ENCODE results near the gene SYNM. TPM values are rescaled to one million over a fixed set of nuclear protein-coding genes. Genes with fewer than 3 reads are reported as not detected.
"Not testable (repeated sequence)": the region's sequence is repeated elsewhere in the genome, so short reads cannot be mapped to it uniquely, and the experiment has no call there.

SYNM gene
- total RNA-seq, 1 experiment from 2014 or later = 2.6 TPM

DNA sequence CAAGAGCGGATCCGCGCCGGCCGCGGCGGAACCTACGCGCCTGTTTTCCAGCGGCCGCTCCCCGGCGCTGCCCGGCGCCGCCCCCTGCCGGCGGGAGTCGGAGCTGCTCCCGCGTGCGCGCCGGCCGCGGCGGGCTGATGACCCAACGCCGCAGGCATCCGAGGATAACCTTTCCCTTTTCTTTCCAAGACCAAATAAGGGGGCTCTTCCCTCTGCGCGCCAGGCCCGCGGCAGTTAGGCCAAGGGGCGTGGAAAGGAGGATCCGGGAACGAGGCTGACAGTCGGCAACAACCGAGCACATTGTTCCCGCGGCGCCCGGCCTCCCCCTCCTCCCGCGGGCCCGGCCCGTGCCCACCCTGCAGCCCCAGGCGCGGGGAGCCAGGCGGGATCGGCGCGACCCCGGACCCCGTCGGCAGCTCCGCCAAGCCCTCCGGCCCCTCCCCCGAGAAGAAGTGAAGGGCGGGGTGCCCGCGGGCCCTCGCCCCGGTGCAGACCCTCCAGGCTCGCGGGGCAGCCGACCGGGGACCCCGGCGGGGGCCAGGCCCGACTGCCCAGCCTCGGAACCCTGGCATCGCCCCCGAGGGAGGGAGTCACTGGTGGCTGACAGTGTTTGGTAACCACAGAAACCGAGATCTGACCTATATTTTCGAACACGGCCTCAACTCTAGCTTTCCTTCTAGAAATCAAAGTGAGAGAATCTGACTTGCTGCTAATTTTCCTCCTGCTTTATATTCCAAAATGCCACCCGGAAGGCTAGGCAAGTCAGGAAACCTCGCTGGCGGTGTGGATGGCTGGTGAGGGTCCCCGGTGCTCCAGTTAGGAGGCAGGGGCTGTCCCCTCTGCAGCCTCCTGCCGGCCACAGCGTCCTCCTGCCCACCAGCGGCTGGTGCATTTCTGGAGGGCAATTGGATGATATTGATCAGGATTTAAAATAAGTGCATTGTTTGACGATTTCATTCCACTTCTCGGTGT lies 45.6 kb upstream of the SYNM start:
- peak; percentile 80 for DNase-seq (ENCODE audit: low spot score)
- ChIA-PET POLR2A (ENCODE audit: low non-redundant PET) (no interaction called here), CTCF (interaction anchor here (0.6 to 1.1 kb wide), 2 partner anchors 17 to 185 kb away, joined by 3 to 5 read pairs; no protein-coding TSS in a partner anchor)
- peak overlapping the region; percentile 50 for H3K27ac ChIP-seq (ENCODE audit: low read depth, low read length, poor library complexity, severe bottlenecking)
- H3K9me3 ChIP-seq (ENCODE audit: low read depth, low read length, poor library complexity, severe bottlenecking) = no peaks in the 10 kb centered on the region
- no peaks in the 10 kb centered on the region for H3K4me1 ChIP-seq (ENCODE audit: insufficient read depth, low read length, poor library complexity, severe bottlenecking)
- no TSS peak for BruUV-seq (replicated peaks)
- no peaks in the 10 kb centered on the region for H3K36me3 ChIP-seq (ENCODE audit: insufficient read depth, low read length, poor library complexity, severe bottlenecking)
- peak overlapping the region; percentile 70 for H3K4me3 ChIP-seq (ENCODE audit: low read depth, low read length, poor library complexity, severe bottlenecking)
- no peak for TF ChIP-seq EZH2 (IDR thresholded peaks at IDR 0.05; ENCODE audit: borderline replicate concordance, low read depth, low read length, poor library complexity, severe bottlenecking)
- TF ChIP-seq, protein P1, sequence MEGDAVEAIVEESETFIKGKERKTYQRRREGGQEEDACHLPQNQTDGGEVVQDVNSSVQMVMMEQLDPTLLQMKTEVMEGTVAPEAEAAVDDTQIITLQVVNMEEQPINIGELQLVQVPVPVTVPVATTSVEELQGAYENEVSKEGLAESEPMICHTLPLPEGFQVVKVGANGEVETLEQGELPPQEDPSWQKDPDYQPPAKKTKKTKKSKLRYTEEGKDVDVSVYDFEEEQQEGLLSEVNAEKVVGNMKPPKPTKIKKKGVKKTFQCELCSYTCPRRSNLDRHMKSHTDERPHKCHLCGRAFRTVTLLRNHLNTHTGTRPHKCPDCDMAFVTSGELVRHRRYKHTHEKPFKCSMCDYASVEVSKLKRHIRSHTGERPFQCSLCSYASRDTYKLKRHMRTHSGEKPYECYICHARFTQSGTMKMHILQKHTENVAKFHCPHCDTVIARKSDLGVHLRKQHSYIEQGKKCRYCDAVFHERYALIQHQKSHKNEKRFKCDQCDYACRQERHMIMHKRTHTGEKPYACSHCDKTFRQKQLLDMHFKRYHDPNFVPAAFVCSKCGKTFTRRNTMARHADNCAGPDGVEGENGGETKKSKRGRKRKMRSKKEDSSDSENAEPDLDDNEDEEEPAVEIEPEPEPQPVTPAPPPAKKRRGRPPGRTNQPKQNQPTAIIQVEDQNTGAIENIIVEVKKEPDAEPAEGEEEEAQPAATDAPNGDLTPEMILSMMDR (conservative IDR thresholded peaks at IDR 0.05; ENCODE audit: low read depth, low read length) = peak; percentile 55
- H3K27me3 ChIP-seq (replicated peaks; ENCODE audit: insufficient read depth, low read depth, low read length, poor library complexity) = no peaks in the 10 kb centered on the region
- intact Hi-C loops (cut with micrococcal nuclease; ENCODE audit: unreplicated experiment) = loop anchor here (10.0 kb wide), 1 partner anchor 284 kb away; no protein-coding TSS in a partner anchor

DNA sequence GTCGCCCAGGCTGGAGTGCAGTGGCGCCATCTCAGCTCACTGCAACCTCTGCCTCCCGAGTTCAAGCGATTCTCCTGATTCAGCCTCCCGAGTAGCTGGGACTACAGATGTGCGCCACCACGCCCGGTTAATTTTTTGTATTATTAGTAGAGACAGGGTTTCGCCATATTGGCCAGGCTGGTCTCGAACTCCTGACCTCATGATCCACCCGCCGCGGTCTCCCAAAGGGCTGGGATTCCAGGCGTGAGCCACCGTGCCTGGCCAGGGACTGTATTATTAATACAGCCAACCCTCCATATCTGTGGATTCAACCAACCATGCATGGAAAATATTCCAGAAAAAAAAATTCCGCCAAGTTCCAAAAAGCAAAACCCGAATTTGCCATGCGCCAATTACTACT lies 44.7 kb upstream of the SYNM start:
- intact Hi-C loops (cut with micrococcal nuclease; ENCODE audit: unreplicated experiment) = loop anchor here (10.0 kb wide), 1 partner anchor 405 kb away; no protein-coding TSS in a partner anchor
- H3K27ac ChIP-seq (ENCODE audit: low read depth, low read length, poor library complexity, severe bottlenecking); BruUV-seq (replicated peaks); H3K36me3 ChIP-seq (ENCODE audit: insufficient read depth, low read length, poor library complexity, severe bottlenecking); DNase-seq (ENCODE audit: low spot score); H3K4me1 ChIP-seq (ENCODE audit: insufficient read depth, low read length, poor library complexity, severe bottlenecking); H3K9me3 ChIP-seq (ENCODE audit: low read depth, low read length, poor library complexity, severe bottlenecking); POLR2A ChIA-PET (ENCODE audit: low non-redundant PET); H3K27me3 ChIP-seq (replicated peaks; ENCODE audit: insufficient read depth, low read depth, low read length, poor library complexity); H3K4me3 ChIP-seq (ENCODE audit: low read depth, low read length, poor library complexity, severe bottlenecking): not testable (repeated sequence)
- CTCF ChIA-PET = interaction anchor here (0.5 kb wide), 1 partner anchor 428 kb away, joined by 3 read pairs; no protein-coding TSS in a partner anchor

DNA sequence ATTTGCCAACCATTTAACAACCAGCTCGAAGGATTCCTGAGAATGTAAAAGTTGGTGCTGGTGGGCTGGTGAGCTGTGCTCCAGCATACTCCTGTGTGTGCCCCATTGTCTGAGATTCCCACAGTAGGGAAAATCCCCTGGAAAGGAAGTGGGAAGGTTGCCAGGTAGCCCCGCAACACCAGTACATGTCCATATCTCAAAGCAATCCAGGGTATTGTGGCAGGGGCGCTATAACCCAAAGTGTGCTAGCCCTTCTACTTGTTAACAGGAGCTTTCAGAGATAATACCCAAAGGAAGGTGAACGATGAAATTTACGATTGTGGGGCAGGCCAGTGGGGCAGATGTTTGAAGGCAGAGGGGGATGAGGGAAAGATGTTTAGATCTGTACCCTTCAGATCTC lies 42.7 kb upstream of the SYNM start:
- no peak overlapping the region for H3K4me3 ChIP-seq (ENCODE audit: low read depth, low read length, poor library complexity, severe bottlenecking)
- TF ChIP-seq, protein P1 (conservative IDR thresholded peaks at IDR 0.05; ENCODE audit: low read depth, low read length) = no peak
- TF ChIP-seq EZH2 (IDR thresholded peaks at IDR 0.05; ENCODE audit: borderline replicate concordance, low read depth, low read length, poor library complexity, severe bottlenecking) = no peak
- no peaks in the 10 kb centered on the region for H3K27me3 ChIP-seq (replicated peaks; ENCODE audit: insufficient read depth, low read depth, low read length, poor library complexity)
- no peaks in the 10 kb centered on the region for H3K36me3 ChIP-seq (ENCODE audit: insufficient read depth, low read length, poor library complexity, severe bottlenecking)
- POLR2A ChIA-PET (ENCODE audit: low non-redundant PET) = interaction anchor here (0.6 kb wide), 2 partner anchors 91 to 567 kb away, joined by 3 to 7 read pairs; no protein-coding TSS in a partner anchor
- no peaks in the 10 kb centered on the region for H3K4me1 ChIP-seq (ENCODE audit: insufficient read depth, low read length, poor library complexity, severe bottlenecking)
- CTCF ChIA-PET = no interaction called here
- BruUV-seq (replicated peaks) = no TSS peak
- no peaks in the 10 kb centered on the region for H3K9me3 ChIP-seq (ENCODE audit: low read depth, low read length, poor library complexity, severe bottlenecking)
- intact Hi-C loops (cut with micrococcal nuclease; ENCODE audit: unreplicated experiment) = loop anchor here (10.0 kb wide), 1 partner anchor 407 kb away; no protein-coding TSS in a partner anchor
- H3K27ac ChIP-seq (ENCODE audit: low read depth, low read length, poor library complexity, severe bottlenecking) = no peak overlapping the region
- no peak for DNase-seq (ENCODE audit: low spot score)

All from A673 (cell line).